Activated effector memory CD4-positive, alpha-beta T cell treated with Interleukin-2 at 50 U/mL for 16 hours (primary cell): Measurements from ENCODE around the gene GRID2.

Source experiments
- DNase-seq: peaks from one replicate; pipeline ENCODE4 v3.0.0-alpha.2; 2020

Gene GRID2

DNA sequence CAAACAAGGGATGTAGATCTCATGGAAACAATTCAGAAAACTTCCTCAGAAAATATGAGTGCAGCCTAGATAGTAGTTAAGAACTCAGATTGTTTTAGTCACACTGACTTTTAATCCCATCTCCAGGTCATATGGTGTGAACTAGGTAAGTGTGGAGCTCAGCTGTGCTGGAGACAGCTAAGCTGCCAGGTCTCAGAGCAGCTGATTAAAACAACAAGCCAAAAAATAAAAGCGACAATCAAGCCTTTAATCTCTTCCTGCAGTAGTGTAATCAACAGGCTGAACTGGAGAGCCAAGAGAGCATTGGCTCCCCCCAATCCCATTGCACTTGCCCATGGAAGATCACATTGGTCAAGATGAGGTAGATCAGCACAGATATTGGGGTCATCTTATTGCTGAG lies 1426.5 kb downstream of the GRID2 start:
- DNase-seq: no peak

DNA sequence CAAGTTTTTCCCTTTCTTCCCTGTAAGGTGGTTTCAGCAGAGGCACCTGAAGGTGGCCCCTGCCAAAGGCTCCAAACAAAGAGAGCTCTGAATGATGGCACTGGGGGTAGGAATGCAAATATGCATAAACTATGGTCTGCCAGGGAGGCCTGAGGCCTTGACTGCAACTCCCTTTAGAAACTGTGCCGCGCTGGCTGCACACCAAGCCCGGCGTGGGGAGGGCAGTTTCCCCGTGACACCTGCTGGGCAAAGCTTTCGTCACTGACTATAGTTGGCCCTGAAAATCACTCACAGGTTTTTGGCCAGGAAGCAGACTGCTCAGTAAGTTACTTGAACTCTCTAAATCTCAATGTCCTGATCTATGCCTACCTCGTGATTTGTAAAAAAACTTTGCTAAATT lies 1427.0 kb downstream of the GRID2 start:
- DNase-seq: no peak

DNA sequence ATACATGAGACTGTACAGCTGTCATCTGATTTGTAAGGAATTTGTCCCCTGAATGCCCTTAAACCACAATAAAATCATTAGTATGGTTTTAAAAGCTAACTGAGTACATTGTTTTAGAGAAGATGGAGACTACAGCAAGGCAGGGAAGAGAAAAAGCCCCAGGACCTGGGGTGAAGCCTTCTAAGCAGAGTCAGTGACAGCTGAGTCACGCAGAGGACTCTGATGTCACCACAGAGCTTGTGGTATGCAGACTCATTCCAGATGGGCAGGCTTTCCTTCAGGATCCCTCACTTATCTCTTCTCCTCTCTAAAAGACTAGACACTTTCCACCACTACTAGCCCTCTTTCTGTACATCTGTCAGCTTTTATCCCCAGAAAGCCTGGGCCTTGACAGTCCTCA lies 1427.7 kb downstream of the GRID2 start:
- DNase-seq: no peak

DNA sequence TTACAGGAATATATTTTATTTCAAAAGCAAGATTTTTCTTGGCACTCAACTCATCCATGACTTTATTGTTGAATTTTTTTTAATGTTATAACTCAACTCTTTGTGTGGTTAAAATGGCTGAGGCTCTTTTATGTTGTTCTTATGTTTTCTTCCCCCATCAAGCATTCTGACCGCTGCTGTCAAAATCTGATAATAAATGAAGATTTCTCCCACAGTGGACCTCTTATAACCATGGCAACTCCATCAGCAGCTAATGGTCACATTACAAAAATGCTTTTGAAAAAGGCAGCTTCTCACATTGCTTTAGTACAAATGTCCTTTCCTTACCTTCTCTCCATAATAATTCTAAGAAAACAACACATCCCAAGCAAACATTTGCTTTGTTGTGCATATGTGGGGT lies 1428.7 kb downstream of the GRID2 start:
- DNase-seq: no peak

DNA sequence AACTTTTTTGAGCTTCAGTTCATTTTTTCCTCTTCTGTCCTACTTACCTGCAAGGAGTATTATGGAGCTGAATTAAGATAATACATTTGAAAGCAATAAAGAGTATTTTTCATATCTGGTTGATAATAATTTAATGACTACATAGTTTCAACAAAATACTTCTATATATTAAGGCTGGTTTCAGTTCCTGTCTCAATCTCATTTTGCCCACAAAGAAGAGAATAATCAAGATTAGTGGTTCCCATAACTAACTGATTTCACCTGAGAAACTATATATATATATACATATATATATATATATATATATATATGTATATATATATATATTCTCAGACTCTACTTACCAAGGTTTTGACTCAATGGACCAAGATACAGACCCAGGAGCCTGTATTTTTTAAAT lies 1437.1 kb downstream of the GRID2 start:
- no peak for DNase-seq

DNA sequence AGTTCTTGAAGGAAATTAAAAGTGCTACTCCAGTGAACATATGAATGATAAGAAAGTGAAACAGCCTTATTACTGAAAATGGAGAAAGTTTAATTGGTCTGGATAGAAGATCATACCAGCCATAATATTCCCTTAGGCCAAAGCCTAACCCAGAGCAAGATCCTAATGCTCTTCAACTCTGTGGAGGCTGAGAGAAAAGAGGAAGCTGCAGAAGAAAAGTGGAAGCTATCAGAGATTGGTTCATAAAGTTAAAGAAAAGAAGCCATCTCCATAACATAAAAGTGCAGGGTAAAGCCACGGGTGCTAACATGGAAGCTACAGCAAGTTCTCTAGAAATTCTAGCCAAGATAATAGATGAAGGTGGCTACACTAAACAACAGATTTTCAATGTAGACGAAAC lies 1439.3 kb downstream of the GRID2 start:
- no peak for DNase-seq

DNA sequence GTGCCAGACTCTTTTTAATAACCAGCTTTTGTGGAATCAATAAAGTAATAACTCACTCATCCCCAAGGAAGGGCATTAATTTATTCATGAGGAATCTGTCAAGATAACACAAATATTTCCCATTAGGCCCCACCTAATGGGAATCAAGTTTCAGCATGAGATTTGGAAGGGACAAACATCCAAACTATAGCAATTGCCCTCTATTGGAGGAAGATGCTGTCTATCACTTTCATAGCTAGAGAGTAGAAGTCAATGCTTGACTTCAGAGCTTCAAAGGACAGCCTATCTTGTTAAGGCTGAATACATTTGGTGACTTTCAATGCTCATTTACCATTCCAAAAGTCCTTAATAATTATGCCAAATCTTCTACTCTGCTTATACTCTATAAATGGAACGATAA lies 1439.9 kb downstream of the GRID2 start:
- DNase-seq: no peak

DNA sequence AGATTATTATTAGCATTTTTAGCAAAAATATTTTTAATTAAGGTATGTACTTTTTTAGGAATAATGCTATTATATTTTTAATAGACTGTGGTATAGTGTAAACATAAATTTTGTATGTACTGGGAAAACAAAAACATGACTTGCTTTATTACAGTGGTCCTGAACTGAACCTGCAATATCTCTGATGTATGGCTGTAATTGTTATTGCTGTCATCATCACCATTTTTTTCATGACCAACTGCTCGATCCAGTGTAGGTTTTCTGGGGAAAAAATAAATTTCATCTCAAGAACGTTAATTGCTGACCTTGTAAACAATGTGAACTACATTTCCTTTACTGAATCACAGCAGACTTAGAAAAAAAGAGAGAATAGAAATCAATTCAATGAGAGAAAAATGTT lies 1441.2 kb downstream of the GRID2 start:
- no peak for DNase-seq

DNA sequence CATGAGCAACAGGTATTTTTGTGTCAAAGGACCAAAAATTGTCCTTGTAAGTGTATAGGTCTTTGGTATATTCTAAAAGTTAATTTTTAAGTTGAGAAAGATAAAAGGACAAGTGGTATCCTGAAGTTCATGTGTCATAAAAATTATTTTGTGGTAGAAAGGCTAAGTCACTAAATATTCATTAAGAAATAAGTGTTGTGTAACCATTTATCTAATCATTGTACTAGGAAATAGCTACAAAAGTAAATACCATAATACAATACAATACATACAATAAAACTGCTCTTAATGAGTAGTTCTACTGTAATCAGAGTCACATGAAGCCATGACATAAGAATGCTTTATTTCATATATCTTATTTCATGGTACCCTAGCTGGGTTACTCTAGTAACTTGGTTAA lies 1442.3 kb downstream of the GRID2 start:
- no peak for DNase-seq

DNA sequence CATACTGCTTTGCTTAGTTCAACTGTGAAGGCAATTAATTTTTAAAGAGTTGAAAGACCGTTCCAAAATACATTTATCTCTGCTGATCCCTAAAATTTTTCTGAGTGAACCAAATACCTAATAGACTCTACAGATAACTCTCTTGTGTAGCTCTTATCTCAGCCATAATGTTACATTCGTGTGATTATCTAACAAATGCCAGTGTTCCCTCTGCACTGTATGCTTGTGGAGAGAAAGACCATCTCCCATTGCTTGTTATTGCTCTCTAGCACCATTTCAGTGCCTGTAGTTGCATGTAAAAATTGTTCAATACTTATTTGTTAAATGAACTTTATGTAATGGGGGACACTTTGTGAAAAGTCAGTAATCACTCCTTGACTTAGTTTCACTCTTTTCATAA lies 1443.5 kb downstream of the GRID2 start:
- no peak for DNase-seq

DNA sequence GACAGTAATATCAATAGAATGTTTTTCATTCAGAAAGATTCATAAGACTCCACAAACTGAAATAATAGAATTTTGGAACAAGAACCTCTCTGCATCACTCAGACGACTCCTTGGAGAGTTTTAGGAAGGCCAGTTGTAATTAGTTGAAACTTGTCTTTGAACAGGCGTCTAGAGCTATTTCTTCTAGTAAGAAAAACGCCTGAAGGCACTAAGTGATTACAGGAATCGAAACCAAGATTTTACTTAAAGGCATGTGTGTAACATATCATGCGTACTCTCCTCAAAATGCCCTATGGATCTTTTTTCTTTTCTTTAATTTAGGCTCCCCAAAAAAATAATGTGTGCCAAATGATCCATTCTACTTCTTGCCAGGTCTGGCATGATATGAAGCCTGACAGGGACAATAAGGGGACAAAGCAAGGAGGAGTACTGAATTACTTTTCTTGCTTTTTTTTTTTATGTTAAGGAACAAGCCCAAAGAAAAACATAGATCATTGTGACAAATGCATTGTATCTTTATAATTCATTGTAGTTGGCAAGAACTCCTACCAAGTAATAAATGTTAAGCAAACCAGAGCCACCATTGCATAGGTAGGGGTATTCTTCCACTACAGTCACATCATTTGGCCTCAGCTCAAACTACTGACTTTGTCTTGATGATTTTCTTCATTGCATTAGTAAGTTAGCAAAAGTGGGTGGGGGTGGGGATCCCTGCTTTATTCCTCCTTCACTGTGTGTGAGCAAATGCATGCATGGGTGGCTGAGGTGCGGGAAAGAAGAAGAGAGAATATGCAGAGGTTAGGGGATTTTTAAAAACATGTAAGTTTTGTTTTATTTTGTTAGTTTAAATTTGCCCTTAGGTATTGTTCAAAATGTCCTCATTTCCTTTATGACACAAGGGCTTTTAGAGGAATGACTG lies 1444.9 kb downstream of the GRID2 start:
- no peak for DNase-seq

DNA sequence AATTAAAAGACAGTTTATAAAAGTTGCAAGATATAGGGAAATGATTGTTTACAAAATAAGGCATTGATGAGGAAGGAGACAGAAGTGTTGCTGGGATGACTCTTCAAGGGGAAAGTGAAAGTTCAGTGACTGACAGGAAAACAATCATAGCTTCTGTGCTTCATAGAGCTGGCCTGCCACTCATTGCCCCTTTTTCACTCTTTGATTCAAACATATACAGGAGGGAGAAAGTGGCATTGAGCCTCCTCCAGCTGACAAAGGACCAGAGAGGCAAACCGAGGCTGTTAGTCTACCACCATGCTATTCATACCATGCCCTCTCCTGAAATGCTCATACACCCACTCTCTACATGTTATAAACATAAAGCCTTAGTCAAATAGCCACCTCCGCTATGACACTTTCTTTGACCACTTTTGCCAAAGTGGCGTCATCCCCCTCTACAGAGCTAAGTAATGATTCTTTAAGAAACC lies 1445.6 kb downstream of the GRID2 start:
- no peak for DNase-seq

DNA sequence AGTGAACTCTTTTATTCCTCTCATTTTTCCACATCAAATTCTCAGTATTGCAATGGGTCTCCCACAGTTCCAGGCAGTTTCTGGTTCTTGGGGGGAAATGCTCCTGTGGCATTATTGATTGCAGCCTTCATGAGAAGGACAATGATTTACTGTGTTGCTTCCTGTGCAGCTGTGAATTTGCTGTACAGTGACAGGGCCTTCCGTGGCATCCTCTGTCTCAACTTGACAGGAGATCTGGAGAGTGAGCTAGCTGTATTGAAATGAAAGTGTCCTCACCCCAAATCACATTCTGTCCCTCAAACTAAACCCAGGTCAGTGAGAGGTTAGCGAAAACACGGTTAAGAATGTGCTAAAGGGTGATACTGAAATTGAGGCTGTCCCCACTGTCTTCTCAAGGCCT lies 1447.6 kb downstream of the GRID2 start:
- no peak for DNase-seq

DNA sequence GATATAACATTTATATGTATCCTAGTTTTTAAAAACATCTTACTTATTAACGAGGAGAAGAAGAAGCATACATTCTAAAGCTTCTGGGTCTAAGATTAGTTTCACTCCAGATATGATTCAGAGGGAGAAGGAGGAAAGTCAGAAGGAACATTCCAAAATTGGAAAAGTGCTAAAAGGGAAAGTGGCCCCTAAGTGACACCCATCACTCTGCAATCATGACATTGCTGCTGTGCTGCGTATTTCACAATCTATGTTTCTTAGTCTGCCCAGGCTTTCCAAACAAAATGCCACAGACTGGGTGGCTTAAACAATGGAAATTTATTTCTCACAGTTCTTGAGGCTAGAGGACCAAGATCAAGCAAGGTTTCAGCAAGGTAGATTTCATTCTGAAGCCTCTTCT lies 1452.3 kb downstream of the GRID2 start:
- DNase-seq: no peak

DNA sequence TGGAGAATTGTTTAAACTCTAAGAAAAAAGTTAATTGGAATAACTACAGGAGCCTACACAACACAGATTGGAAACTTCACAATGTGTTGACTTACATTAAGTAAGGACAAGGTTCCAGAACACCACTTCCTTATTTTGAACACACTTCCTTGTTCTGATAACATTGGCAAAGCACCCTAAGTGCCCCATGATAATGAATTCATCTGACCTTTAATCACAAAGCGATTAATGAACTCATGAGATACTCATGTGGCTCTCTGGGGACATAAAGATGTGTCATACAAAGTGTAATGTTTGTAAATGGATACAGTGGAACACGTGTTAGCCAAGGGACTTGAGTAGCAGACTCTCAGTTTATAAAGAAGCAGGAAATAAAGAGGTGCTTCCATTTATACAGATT lies 1455.7 kb downstream of the GRID2 start:
- DNase-seq: no peak

DNA sequence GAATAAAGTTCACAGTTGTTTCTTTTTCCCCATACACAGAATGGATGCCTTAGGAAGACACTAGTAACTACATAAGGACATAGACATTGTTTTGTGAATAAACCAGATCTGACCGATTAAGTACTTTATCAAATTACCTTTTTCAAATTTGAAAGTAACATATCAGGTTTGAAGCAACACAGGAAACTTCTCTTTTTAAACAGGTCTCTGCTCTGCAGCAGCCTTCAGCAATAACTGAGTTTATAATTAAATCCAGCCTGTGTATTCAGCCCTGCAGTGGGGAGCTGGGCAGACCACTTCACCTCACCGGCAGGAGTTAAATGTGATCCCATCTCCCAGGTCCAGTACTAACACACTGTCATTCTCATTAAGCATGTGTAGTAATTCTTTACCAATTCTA lies 1456.5 kb downstream of the GRID2 start:
- DNase-seq: no peak

DNA sequence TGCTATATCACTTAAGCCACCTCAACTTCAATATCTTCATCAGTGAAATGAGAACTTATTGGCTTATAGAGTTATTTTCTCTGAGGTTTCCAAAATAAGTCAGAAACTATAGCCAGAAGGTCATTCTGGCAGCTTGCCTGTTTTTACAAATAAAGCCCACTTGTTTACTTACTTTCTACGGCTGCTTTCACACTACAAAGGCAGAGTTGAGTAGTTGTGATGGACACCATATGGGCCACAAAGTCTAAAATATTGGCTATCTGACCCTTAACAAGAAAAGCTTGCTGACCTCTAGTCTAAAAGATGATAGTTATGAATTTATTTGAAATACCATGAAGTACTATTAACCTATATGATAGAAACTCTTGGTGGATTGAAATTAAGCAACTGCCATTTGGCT lies 1457.5 kb downstream of the GRID2 start:
- no peak for DNase-seq

DNA sequence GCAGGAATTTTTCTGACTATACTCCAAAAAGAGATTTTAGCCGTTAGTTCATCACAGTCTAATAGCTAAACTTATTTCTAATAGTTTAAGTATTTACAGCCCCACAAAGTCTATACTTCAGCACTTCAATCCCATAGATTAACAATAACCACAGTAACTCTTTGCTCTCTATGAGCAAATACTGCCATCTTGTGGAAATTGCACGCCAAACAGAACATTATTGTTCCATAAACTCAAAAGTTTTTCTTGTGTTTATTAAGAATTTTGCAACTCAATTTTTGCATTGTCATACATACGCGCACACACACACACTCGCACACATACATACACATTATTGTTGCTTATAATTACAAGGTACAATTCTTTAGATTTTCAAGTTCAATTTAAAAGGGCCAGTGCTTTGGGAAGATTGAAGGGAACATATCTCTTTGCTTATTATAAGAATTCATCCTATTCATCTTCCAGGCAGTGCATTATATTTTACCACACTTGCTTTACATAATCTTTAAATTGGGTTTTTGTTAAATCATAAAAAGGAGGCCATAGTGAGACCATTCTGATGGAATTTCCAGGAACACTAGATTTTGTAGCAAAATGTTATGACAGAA lies 1461.0 kb downstream of the GRID2 start:
- DNase-seq: no peak

DNA sequence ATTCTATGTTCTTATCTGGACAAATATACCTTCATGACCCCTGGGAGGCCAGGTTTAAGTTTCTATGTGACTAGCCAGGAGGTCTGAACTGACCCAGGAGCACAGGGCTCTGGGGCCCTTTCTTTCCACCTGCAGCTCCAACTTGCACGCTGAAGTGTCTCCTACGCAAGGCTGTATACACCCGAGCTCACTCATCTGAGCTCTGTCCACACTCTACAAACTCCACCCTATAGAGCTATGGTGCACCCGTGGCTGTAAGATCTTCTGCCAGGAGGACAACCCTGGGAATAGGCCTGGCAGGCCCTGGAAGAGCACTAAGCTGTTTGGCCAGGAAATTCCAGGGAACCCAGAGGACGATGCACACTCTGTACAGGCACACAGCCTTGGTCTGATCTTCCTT lies 1464.2 kb downstream of the GRID2 start:
- no peak for DNase-seq

DNA sequence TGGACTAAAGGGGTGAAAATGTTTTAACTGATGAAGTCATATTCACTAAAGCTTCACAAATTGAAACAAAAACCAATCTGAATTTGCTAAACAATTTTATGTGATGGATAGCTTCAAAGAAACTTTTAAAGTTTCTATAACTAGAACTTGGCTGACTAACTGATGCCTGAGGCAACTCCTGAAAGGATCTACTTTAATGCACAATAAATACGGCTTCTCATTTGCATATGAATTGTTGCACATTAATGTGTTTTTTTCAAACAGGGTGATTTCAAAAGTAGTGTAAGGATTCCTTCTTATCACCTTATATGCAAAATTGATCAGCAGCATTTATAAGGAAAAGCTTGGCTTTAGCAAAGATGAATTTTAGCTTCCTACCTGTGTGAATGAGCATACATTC lies 1466.4 kb downstream of the GRID2 start:
- DNase-seq: no peak

DNA sequence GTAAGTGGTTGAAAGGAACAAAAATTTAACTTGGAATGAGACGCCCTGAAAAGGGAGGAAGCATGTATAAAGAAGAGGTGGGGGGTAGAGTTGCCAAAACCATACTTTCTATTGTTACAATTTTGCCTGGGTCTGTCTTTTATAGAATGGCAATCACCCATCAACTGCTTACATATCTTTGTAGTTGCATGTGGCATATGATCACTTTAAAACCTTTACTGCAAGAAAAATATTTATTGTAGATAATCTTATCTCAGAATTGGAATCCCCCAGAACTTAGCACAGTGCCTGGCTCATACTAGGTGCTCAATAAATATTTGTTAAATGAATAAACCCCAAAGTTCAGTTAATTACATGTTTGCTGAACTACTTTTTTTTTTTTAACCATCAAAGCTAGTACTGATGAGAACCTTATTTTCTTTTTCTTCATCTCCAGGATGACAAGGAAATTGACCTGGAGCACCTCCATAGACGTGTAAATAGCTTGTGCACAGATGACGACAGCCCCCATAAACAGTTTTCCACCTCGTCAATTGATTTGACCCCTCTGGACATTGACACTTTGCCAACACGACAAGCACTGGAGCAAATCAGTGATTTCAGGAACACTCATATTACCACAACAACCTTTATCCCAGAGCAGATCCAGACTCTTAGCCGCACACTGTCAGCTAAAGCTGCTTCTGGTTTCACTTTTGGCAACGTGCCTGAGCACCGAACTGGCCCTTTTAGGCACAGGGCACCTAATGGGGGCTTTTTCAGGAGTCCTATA lies 1468.1 kb downstream of the GRID2 start:
- DNase-seq: no peak

DNA sequence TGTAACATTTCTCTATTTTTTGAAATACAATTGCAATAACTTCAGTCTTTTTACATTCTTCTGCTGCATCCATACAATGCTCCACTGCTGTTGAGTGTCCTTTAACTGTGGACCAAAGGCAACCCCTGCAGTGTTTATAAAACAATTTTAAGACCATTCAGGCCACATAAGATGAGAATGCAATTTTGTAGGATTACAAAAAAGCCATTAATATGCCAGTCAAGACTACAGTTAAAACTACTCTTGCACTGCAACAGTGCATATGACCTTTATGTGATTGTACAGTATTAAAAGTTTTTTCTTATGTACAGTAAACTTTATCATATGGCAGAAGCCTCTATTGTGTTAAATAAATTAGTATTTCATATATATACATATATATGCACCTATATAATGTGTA lies 1469.1 kb downstream of the GRID2 start:
- no peak for DNase-seq

DNA sequence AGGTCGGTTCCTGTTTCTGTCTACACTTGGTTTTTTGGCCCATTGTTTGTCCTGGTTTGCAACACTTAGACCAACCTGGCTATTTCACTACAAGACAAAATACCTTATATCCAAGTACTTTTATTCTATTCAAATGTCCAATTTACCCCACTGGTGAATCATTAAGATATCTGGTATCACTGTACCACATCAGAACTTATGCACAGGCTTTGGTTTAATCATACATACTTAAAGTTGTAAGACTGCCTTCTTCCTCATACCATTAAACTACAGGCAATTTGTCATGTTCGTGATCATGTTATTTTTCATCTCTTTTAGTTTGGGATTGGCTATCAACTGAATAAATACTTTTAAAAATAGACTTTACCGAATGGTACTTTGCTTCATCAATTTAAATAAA lies 1471.8 kb downstream of the GRID2 start:
- DNase-seq: no peak
